GM10266 (cell line): Measurements from ENCODE around the gene B3GAT1.

Source experiments
- DNase-seq: peaks from one replicate; pipeline ENCODE4 v3.0.0; 2012; ENCODE audit errors: extremely low spot score
- CTCF ChIP-seq: IDR thresholded peaks from 2 replicates; pipeline ENCODE4 v1.5.1; 2012; ENCODE audit warnings: mild to moderate bottlenecking, low read depth; ENCODE audit not compliant: control insufficient read depth, insufficient read depth; ENCODE audit errors: missing control alignments

Gene B3GAT1

GRCh38 chr11:134454146-134454690 is 42.2 kb upstream of the B3GAT1 start:
- TF ChIP-seq CTCF: no peak
- DNase-seq: no peak

GRCh38 chr11:134453441-134453840 is 41.4 kb upstream of the B3GAT1 start:
- TF ChIP-seq CTCF: no peak
- no peak for DNase-seq

DNA sequence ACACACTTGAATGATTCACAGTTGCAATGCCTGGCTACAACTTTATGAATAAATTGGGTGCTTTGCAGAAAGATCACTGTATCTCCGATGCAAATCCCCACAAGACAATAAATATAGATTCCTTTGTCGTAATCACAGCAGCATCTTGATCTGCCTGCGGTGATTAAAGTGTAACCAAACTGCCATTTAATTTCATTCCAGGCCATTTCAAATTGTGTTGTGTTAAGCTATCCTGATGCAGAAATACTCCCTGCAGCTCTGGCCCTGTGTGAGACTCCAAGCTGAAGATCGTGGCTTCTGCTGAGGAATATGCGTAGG is 40.8 kb upstream of the B3GAT1 start:
- DNase-seq: no peak
- TF ChIP-seq CTCF: no peak

GRCh38 chr11:134452026-134452837 is 40.2 kb upstream of the B3GAT1 start:
- no peak for DNase-seq
- TF ChIP-seq CTCF: no peak

DNA sequence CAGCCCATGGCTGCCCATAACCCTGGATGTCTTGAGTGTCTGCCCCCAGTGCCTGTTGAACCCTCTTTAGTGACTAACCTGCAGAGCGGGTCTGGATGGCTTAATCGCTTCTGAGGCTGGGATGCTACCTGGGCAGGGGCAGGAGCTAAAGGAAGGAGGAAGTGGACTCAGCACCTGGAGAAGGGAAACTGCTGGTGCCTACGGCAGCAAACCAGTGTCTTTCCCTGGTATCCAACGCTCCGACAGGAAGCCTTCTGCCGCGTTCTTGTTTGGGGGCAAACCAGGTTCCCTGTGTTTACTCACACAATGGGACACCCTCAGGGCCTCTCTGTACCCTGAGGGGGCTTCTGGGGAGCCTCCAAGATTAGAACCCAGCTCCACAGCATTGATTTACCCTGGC is 38.1 kb upstream of the B3GAT1 start:
- DNase-seq: no peak
- no peak for TF ChIP-seq CTCF

- TF ChIP-seq CTCF: no peak
- no peak for DNase-seq
These were observed 37.7 kb upstream of the B3GAT1 start for GRCh38 chr11:134449713-134450112.

DNA sequence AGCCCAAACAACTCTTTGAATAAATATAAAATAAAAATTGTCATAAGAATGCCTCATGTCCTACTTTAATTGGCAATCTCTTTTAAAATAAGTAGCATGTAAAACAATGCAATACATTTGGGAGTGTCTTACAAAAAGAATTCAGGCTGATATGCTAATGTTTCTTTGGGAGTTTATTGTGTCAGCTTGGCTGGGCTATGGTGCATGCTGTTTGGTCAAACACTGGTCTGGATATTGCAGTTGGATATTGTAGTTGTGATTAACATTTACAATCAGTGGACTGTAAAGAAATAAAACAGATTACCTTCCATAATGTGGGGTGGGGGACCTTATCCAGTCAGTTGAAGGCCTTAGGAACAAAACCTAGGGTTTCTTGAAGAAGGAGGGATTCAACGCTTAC is 37.0 kb upstream of the B3GAT1 start:
- no peak for TF ChIP-seq CTCF
- DNase-seq: no peak
